ENCODE data around the gene IRF8.

DNA sequence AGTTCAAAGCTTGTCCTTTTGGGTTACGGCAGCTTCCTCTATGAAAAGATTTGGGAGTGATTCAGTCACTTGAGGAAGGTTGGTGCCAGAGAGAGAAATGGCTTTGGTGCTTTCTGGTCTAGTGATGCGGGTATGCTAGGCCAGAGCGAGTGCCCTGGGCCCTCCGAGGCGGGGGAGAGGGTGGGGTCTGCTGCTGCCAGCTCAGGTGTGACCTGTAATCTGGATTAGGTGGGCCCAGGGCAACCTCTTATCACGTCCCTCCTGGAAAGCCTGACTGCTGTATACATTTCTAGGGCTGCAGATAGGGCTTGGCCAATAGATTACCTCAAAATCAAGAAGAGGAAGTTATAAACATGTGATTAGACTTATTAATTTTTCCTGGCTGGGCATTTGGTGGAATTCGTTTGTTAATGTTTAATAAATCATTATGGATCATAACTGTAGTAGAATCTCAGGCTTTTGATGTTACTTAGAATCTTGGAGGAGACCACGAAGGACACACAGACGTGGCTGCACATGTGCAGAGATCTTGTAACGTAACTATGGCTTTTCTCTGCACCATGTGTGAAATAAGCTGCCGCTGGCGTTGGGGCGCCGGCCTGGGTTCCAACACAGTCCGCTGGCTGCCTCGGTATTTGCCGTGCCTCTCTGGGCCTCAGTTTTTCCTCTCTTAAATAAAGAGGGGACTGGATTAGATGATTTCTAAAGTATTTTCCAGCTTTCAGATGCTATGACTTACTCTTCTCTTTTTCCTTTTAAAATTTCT, 1.2 kb downstream of the IRF8 start:
- TF ChIP-seq CTCF (IDR thresholded peaks at IDR 0.05) (no peak), ZFX (IDR thresholded peaks at IDR 0.05; ENCODE audit: borderline replicate concordance) (no peak)
